ENCODE results near the gene CHAD.

DNA sequence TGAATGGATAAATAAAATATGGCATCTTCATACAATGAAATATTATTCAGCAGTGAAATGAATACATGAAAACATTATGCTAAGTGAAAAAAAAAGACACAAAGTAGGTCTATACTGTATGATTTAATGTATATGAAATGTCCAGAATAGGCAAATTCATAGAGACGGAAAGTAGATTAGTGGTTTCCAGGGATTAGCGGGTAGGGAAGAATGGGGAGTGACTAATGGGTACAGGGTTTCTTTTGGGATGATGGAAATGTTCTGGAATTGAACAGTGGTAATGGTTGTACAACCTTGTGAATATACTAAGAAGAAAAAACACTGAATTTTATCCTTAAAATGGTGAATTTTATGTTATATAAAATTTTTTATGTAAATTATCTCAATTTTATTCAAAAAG lies 31.0 kb upstream of the CHAD start:
- TF ChIP-seq, protein P1, sequence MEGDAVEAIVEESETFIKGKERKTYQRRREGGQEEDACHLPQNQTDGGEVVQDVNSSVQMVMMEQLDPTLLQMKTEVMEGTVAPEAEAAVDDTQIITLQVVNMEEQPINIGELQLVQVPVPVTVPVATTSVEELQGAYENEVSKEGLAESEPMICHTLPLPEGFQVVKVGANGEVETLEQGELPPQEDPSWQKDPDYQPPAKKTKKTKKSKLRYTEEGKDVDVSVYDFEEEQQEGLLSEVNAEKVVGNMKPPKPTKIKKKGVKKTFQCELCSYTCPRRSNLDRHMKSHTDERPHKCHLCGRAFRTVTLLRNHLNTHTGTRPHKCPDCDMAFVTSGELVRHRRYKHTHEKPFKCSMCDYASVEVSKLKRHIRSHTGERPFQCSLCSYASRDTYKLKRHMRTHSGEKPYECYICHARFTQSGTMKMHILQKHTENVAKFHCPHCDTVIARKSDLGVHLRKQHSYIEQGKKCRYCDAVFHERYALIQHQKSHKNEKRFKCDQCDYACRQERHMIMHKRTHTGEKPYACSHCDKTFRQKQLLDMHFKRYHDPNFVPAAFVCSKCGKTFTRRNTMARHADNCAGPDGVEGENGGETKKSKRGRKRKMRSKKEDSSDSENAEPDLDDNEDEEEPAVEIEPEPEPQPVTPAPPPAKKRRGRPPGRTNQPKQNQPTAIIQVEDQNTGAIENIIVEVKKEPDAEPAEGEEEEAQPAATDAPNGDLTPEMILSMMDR (conservative IDR thresholded peaks at IDR 0.05; ENCODE audit: low read length): no peak
- TF ChIP-seq EZH2phosphoT487 (IDR thresholded peaks at IDR 0.05; ENCODE audit: borderline replicate concordance): no peak
